ENCODE results near the gene UBA6. TPM values are rescaled to one million over a fixed set of nuclear protein-coding genes. Genes with fewer than 3 reads are reported as not detected.

Gene UBA6
- total RNA-seq, 4 donors from 2014 or later, result 15.6 to 198 (median 67.3) TPM

- no peaks in the 10 kb centered on the region for H3K27me3 ChIP-seq
- H3K4me3 ChIP-seq, result no peak overlapping the region
- TF ChIP-seq CTCF (IDR thresholded peaks at IDR 0.05) (no peak), POLR2A (IDR thresholded peaks at IDR 0.05) (no peak)
- intact Hi-C loops (cut with DNase I; ENCODE audit: low total_unique reads), result no loop called here
- no peak overlapping the region for H3K27ac ChIP-seq
- no peak for DNase-seq
- no peaks in the 10 kb centered on the region for H3K4me1 ChIP-seq
- H3K36me3 ChIP-seq, result no peaks in the 10 kb centered on the region
- no peaks in the 10 kb centered on the region for H3K9me3 ChIP-seq
These were observed 116.5 kb downstream of the UBA6 start for GRCh38 chr4:67584496-67584895.

GRCh38 chr4:67581913-67582312 lies 119.0 kb downstream of the UBA6 start:
- intact Hi-C loops (cut with DNase I; ENCODE audit: low total_unique reads), result no loop called here

GRCh38 chr4:67581208-67581857 lies 119.6 kb downstream of the UBA6 start:
- TF ChIP-seq CTCF (IDR thresholded peaks at IDR 0.05), result no peak
- no peak for TF ChIP-seq POLR2A (IDR thresholded peaks at IDR 0.05)
- Histone ChIP-seq H3K4me3 (no peak overlapping the region), H3K27me3 (no peaks in the 10 kb centered on the region), H3K27ac (no peak overlapping the region), H3K36me3 (no peaks in the 10 kb centered on the region), H3K4me1 (no peaks in the 10 kb centered on the region), H3K9me3 (no peaks in the 10 kb centered on the region)
- DNase-seq, result no peak
- intact Hi-C loops (cut with DNase I; ENCODE audit: low total_unique reads), result no loop called here

More at GRCh38 chr4:67581913-67582312, 119.0 kb downstream of the UBA6 start:
- Histone ChIP-seq H3K27ac (no peak overlapping the region), H3K27me3 (no peaks in the 10 kb centered on the region), H3K36me3 (no peaks in the 10 kb centered on the region), H3K9me3 (no peaks in the 10 kb centered on the region), H3K4me3 (no peak overlapping the region), H3K4me1 (no peaks in the 10 kb centered on the region)
- TF ChIP-seq POLR2A (IDR thresholded peaks at IDR 0.05) (no peak), CTCF (IDR thresholded peaks at IDR 0.05) (no peak)
- DNase-seq, result no peak

GRCh38 chr4:67580577-67580976 lies 120.4 kb downstream of the UBA6 start:
- intact Hi-C loops (cut with DNase I; ENCODE audit: low total_unique reads), result no loop called here
- no peak for DNase-seq
- TF ChIP-seq CTCF (IDR thresholded peaks at IDR 0.05) (no peak), POLR2A (IDR thresholded peaks at IDR 0.05) (no peak)
- H3K27me3 ChIP-seq, result no peaks in the 10 kb centered on the region
- H3K36me3 ChIP-seq, result no peaks in the 10 kb centered on the region
- H3K9me3 ChIP-seq, result no peaks in the 10 kb centered on the region
- H3K27ac ChIP-seq, result no peak overlapping the region
- no peaks in the 10 kb centered on the region for H3K4me1 ChIP-seq
- H3K4me3 ChIP-seq, result no peak overlapping the region

- intact Hi-C loops (cut with DNase I; ENCODE audit: low total_unique reads), result no loop called here
- TF ChIP-seq POLR2A (IDR thresholded peaks at IDR 0.05), result no peak
- TF ChIP-seq CTCF (IDR thresholded peaks at IDR 0.05), result no peak
- DNase-seq, result no peak
These were observed 124.4 kb downstream of the UBA6 start for GRCh38 chr4:67576538-67576937.

More at GRCh38 chr4:67576538-67576937, 124.4 kb downstream of the UBA6 start:
- no peaks in the 10 kb centered on the region for H3K9me3 ChIP-seq
- H3K36me3 ChIP-seq, result no peaks in the 10 kb centered on the region
- no peak overlapping the region for H3K27ac ChIP-seq
- H3K4me1 ChIP-seq, result no peaks in the 10 kb centered on the region
- no peak overlapping the region for H3K4me3 ChIP-seq
- no peaks in the 10 kb centered on the region for H3K27me3 ChIP-seq

All from uterus (tissue), 4 donors.